Neural cell (in vitro differentiated cells): ENCODE results near the gene PDE7B. TPM values are rescaled to one million over a fixed set of nuclear protein-coding genes. Genes with fewer than 3 reads are reported as not detected.

Experiments
- H2AFZ ChIP-seq: fragments of 200-600, 300-800 bp; sonication (generic), shearing (Covaris generic); 2 replicates; pipeline ENCODE4 v1.6.0; 2014; ENCODE audit warnings: low read depth, mild to moderate bottlenecking, antibody characterized with exemption, low read length, moderate library complexity
- H3F3A ChIP-seq: fragments of 200-600 bp; shearing (Covaris generic); 2 replicates; pipeline ENCODE4 v1.6.1; 2016; ENCODE audit warnings: mild to moderate bottlenecking, moderate library complexity, mixed read lengths, antibody characterized with exemption, low read length; ENCODE audit not compliant: insufficient read depth, poor library complexity, severe bottlenecking
- H3K27ac ChIP-seq: fragments of 200-600, 300-800 bp; sonication (generic), shearing (Covaris generic); 2 replicates; pipeline ENCODE4 v1.5.1; 2014; ENCODE audit warnings: mild to moderate bottlenecking, low read length, moderate library complexity
- H3K27me3 ChIP-seq: fragments of 300-800, 200-600 bp; sonication (generic), shearing (Covaris generic); 2 replicates; pipeline ENCODE4 v1.6.0; 2014; ENCODE audit warnings: mild to moderate bottlenecking, low read depth, low read length, moderate library complexity; ENCODE audit not compliant: insufficient read depth
- H3K36me3 ChIP-seq: fragments of 300-800, 200-600 bp; sonication (generic), shearing (Covaris generic); 2 replicates; pipeline ENCODE4 v1.5.1; 2014; ENCODE audit warnings: mild to moderate bottlenecking, antibody characterized with exemption, low read length, moderate library complexity; ENCODE audit not compliant: insufficient read depth
- H3K4me2 ChIP-seq: fragments of 300-800, 200-600 bp; sonication (generic), shearing (Covaris generic); 2 replicates; pipeline ENCODE4 v1.6.0; 2014; ENCODE audit warnings: mild to moderate bottlenecking, low read length
- H3K4me3 ChIP-seq: fragments of 300-800, 200-600 bp; sonication (generic), shearing (Covaris generic); 2 replicates; pipeline ENCODE4 v1.5.1; 2014; ENCODE audit warnings: mild to moderate bottlenecking, low read length, moderate library complexity
- H3K79me2 ChIP-seq: fragments of 200-600 bp; shearing (Covaris generic); replicated peaks from 2 replicates; pipeline ENCODE4 v1.6.0; 2014; ENCODE audit warnings: mild to moderate bottlenecking, low read length, moderate library complexity; ENCODE audit not compliant: insufficient read depth
- H3K9ac ChIP-seq: fragments of 300-800, 200-600 bp; sonication (generic), shearing (Covaris generic); 2 replicates; pipeline ENCODE4 v1.6.1; 2016; ENCODE audit warnings: mild to moderate bottlenecking, low read length, mixed read lengths
- H3K9me2 ChIP-seq: fragments of 200-600 bp; shearing (Covaris generic); 2 replicates; pipeline ENCODE4 v1.6.1; 2016; ENCODE audit warnings: mild to moderate bottlenecking, low read length, mixed read lengths; ENCODE audit not compliant: insufficient read depth
- H3K9me3 ChIP-seq: fragments of 200-600, 300-800 bp; sonication (generic), shearing (Covaris generic); 2 replicates; pipeline ENCODE4 v1.6.1; 2016; ENCODE audit warnings: mild to moderate bottlenecking, mixed run types, low read length, moderate library complexity, mixed read lengths
- H4K20me1 ChIP-seq: fragments of 200-600 bp; shearing (Covaris generic); 2 replicates; pipeline ENCODE4 v1.6.1; 2016; ENCODE audit warnings: mild to moderate bottlenecking, mixed run types; ENCODE audit not compliant: insufficient read depth
- EP300 ChIP-seq: fragments of 450-650 bp; conservative IDR thresholded peaks from 2 replicates; pipeline ENCODE4 v1.6.1; 2014; ENCODE audit warnings: antibody characterized with exemption, mild to moderate bottlenecking, moderate library complexity; ENCODE audit not compliant: poor library complexity, severe bottlenecking
- EZH2 ChIP-seq: fragments of 200-600, 300-800 bp; shearing (Covaris generic), sonication (generic); IDR thresholded peaks from 2 replicates; pipeline ENCODE4 v1.6.1; 2014; ENCODE audit warnings: antibody characterized with exemption, low read length, borderline replicate concordance, mild to moderate bottlenecking; ENCODE audit not compliant: insufficient read depth, poor library complexity, severe bottlenecking
- MXI1 ChIP-seq: fragments of 450-650 bp; conservative IDR thresholded peaks from 2 replicates; pipeline ENCODE4 v1.6.1; 2014; ENCODE audit warnings: antibody characterized with exemption, mild to moderate bottlenecking; ENCODE audit not compliant: poor library complexity, severe bottlenecking
- POLR2AphosphoS5 ChIP-seq: IDR thresholded peaks from 2 replicates; pipeline ENCODE4 v1.6.1; 2012
- RAD21 ChIP-seq: fragments of 450-650 bp; conservative IDR thresholded peaks from 2 replicates; pipeline ENCODE4 v1.6.1; 2014; ENCODE audit warnings: antibody characterized with exemption, mild to moderate bottlenecking, moderate library complexity
- SMC3 ChIP-seq: fragments of 450-650 bp; conservative IDR thresholded peaks from 2 replicates; pipeline ENCODE4 v1.6.1; 2014; ENCODE audit warnings: antibody characterized with exemption, mild to moderate bottlenecking, moderate library complexity; ENCODE audit not compliant: poor library complexity
- TAF1 ChIP-seq: IDR thresholded peaks from 2 replicates; pipeline ENCODE4 v1.6.1; 2012; ENCODE audit warnings: low read depth
- polyA plus RNA-seq: library from polyadenylated mRNA; depleted of rRNA; stranded (reverse); fragments of >200 nt; gene quantifications from 2 replicates; pipeline ENCODE4 v1.2.3, GENCODE V29; 2014
- TF ChIP-seq, protein P1 (sequence below): IDR thresholded peaks from 2 replicates; pipeline ENCODE4 v1.6.1; 2012; ENCODE audit warnings: borderline replicate concordance
- TF ChIP-seq, protein P2 (sequence below): fragments of 450-650 bp; IDR thresholded peaks from 2 replicates; pipeline ENCODE4 v1.5.1; 2014; ENCODE audit warnings: antibody characterized with exemption, mild to moderate bottlenecking, moderate library complexity; ENCODE audit not compliant: poor library complexity, severe bottlenecking

PDE7B gene
- polyA plus RNA-seq, 1 donor from 2014 or later = 5.9 TPM

DNA sequence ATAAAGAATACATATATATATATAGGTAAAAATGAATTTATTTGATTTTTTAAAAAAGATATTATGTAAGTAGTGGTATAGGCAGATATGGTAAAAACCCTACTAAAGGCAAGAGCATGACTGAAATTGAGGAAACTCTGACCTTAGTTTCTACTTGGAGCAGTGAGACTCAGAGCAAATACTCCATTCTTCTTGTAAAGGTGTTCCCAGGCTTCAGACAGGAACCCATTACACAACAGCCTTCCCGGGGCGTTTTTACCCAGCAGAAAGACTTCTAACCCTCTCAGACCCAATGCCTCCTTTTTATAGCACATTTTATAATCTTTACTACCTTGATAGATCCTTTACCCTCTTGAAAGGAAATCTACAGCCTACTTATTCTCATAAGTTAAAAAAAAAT is 274.1 kb downstream of the PDE7B start:
- H3K9me3 ChIP-seq = no peaks in the 10 kb centered on the region
- no peak overlapping the region for H3K27ac ChIP-seq
- no peaks in the 10 kb centered on the region for H4K20me1 ChIP-seq
- no peaks in the 10 kb centered on the region for H3K9me2 ChIP-seq
- no peaks in the 10 kb centered on the region for H3F3A ChIP-seq
- no peak overlapping the region for H3K4me2 ChIP-seq
- H3K9ac ChIP-seq = no peak overlapping the region
- no peaks in the 10 kb centered on the region for H3K36me3 ChIP-seq
- no peaks in the 10 kb centered on the region for H3K79me2 ChIP-seq
- no peak overlapping the region for H3K4me3 ChIP-seq
- no peaks in the 10 kb centered on the region for H3K27me3 ChIP-seq
- TF ChIP-seq EP300 = no peak
- no peak for TF ChIP-seq EZH2
- TF ChIP-seq, protein P1, sequence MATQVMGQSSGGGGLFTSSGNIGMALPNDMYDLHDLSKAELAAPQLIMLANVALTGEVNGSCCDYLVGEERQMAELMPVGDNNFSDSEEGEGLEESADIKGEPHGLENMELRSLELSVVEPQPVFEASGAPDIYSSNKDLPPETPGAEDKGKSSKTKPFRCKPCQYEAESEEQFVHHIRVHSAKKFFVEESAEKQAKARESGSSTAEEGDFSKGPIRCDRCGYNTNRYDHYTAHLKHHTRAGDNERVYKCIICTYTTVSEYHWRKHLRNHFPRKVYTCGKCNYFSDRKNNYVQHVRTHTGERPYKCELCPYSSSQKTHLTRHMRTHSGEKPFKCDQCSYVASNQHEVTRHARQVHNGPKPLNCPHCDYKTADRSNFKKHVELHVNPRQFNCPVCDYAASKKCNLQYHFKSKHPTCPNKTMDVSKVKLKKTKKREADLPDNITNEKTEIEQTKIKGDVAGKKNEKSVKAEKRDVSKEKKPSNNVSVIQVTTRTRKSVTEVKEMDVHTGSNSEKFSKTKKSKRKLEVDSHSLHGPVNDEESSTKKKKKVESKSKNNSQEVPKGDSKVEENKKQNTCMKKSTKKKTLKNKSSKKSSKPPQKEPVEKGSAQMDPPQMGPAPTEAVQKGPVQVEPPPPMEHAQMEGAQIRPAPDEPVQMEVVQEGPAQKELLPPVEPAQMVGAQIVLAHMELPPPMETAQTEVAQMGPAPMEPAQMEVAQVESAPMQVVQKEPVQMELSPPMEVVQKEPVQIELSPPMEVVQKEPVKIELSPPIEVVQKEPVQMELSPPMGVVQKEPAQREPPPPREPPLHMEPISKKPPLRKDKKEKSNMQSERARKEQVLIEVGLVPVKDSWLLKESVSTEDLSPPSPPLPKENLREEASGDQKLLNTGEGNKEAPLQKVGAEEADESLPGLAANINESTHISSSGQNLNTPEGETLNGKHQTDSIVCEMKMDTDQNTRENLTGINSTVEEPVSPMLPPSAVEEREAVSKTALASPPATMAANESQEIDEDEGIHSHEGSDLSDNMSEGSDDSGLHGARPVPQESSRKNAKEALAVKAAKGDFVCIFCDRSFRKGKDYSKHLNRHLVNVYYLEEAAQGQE = no peak
- TF ChIP-seq POLR2AphosphoS5 = no peak
- TF ChIP-seq TAF1 = no peak
- no peak for TF ChIP-seq RAD21
- TF ChIP-seq, protein P2, sequence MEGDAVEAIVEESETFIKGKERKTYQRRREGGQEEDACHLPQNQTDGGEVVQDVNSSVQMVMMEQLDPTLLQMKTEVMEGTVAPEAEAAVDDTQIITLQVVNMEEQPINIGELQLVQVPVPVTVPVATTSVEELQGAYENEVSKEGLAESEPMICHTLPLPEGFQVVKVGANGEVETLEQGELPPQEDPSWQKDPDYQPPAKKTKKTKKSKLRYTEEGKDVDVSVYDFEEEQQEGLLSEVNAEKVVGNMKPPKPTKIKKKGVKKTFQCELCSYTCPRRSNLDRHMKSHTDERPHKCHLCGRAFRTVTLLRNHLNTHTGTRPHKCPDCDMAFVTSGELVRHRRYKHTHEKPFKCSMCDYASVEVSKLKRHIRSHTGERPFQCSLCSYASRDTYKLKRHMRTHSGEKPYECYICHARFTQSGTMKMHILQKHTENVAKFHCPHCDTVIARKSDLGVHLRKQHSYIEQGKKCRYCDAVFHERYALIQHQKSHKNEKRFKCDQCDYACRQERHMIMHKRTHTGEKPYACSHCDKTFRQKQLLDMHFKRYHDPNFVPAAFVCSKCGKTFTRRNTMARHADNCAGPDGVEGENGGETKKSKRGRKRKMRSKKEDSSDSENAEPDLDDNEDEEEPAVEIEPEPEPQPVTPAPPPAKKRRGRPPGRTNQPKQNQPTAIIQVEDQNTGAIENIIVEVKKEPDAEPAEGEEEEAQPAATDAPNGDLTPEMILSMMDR = no peak
- no peak for TF ChIP-seq MXI1
- TF ChIP-seq SMC3 = no peak
- no peak overlapping the region for H2AFZ ChIP-seq

DNA sequence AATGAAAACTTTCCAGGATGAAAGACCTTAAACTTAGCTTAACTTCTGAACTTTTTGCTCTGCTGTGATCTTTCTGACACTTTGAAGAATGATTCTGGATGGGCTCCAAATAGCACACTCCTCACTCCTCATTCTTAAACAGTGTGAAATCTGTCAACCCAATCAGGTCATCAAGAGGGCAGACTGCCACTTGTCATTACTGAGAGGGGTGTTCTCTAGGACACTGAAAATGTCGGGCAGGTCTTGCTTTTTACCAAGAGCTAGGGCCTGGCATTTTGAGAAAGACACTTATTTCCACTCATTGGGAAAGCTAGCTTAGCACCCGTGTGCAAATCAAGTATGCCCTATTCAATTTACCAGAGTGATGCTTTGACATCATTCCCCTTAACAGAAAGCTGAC is 276.4 kb downstream of the PDE7B start:
- H3K27me3 ChIP-seq = no peaks in the 10 kb centered on the region

More for the DNA sequence above, 276.4 kb downstream of the PDE7B start:
- no peak overlapping the region for H3K27ac ChIP-seq
- no peak overlapping the region for H2AFZ ChIP-seq
- no peak overlapping the region for H3K4me3 ChIP-seq
- no peaks in the 10 kb centered on the region for H3K9me3 ChIP-seq
- no peaks in the 10 kb centered on the region for H3K79me2 ChIP-seq
- H4K20me1 ChIP-seq = no peaks in the 10 kb centered on the region
- H3K4me2 ChIP-seq = no peak overlapping the region
- TF ChIP-seq MXI1 (no peak), RAD21 (no peak), EP300 (no peak), POLR2AphosphoS5 (no peak), SMC3 (no peak), TAF1 (no peak), EZH2 (no peak)
- TF ChIP-seq, protein P1 = no peak
- TF ChIP-seq, protein P2 = no peak
- no peak overlapping the region for H3K9ac ChIP-seq
- no peaks in the 10 kb centered on the region for H3F3A ChIP-seq
- H3K9me2 ChIP-seq = no peaks in the 10 kb centered on the region
- H3K36me3 ChIP-seq = no peaks in the 10 kb centered on the region
